ENCODE results near the gene KDM5A. TPM values are rescaled to one million over a fixed set of nuclear protein-coding genes. Genes with fewer than 3 reads are reported as not detected.

KDM5A gene
- total RNA-seq, 1 donor from 2014 or later = 74.2 TPM

DNA sequence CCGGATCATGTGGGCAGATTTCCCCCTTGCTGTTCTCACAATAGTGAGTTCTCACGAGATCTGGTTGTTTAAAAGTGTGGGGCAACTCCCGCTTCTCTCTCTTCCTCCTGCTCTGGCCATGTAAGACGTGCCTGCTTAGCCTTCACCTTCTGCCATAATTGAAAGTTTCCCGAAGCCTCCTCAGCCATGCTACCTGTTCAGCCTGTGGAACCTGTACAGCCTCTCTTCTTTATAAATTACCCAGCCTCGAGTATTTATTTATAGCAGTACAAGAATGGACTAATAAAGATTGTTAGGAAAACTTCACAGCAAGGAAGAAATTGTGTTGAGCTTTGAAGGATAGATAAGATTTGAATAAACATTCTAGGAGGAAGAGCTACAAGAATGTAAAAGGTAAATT is 52.1 kb downstream of the KDM5A start:
- Histone ChIP-seq H3K9me3 (no peaks in the 10 kb centered on the region), H3K4me3 (no peak overlapping the region), H3K27me3 (ENCODE audit: low read depth) (no peaks in the 10 kb centered on the region), H3K4me1 (no peaks in the 10 kb centered on the region), H3K27ac (no peak overlapping the region), H3K36me3 (peaks cover 89% of the 10 kb centered on the region)
- DNase-seq (no peak), ATAC-seq (no peak)
- no peak for TF ChIP-seq CTCF (IDR thresholded peaks at IDR 0.05)
- intact Hi-C loops (cut with DNase I) = no loop called here

GRCh38 chr12:334125-334524 is 55.0 kb downstream of the KDM5A start:
- H3K9me3 ChIP-seq = no peaks in the 10 kb centered on the region
- DNase-seq = no peak
- H3K27ac ChIP-seq = no peak overlapping the region
- no peak for ATAC-seq
- no peaks in the 10 kb centered on the region for H3K4me1 ChIP-seq
- TF ChIP-seq CTCF (IDR thresholded peaks at IDR 0.05) = no peak
- intact Hi-C loops (cut with DNase I) = no loop called here
- H3K27me3 ChIP-seq (ENCODE audit: low read depth) = no peaks in the 10 kb centered on the region
- peaks cover 91% of the 10 kb centered on the region for H3K36me3 ChIP-seq
- H3K4me3 ChIP-seq = no peak overlapping the region

DNA sequence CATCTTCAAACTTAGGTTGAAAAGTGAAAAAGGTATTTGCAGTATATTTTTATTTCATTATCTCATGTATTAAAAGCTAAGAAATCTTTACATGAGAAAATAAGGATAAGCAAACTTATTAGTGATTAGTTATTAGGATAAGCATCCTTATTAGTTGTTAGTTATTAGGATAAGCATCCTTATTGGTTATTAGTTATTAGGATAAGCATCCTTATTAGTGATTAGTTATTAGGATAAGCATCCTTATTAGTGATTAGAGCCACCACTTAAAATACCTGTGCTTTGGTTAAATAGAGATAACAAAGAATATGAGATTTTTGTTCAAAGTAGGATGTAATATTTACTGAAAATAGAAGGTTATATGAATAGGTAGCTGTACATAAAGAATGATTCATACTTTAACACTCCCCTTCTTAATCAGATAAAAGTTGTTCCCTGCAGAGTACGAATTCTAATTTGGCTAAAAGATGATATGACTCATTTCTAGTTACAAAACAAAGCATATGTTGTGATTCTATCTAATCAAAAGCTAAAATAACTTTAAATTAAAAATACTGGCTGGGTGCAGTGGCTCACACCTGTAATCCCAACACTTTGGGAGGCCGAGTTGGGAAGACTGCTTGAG is 56.4 kb downstream of the KDM5A start:
- no peak for TF ChIP-seq CTCF (IDR thresholded peaks at IDR 0.05)
- no peaks in the 10 kb centered on the region for H3K27me3 ChIP-seq (ENCODE audit: low read depth)
- no peaks in the 10 kb centered on the region for H3K9me3 ChIP-seq
- no peaks in the 10 kb centered on the region for H3K4me1 ChIP-seq
- H3K4me3 ChIP-seq = no peak overlapping the region
- H3K27ac ChIP-seq = no peak overlapping the region
- ATAC-seq (no peak), DNase-seq (no peak)
- intact Hi-C loops (cut with DNase I) = no loop called here
- H3K36me3 ChIP-seq = peaks cover 92% of the 10 kb centered on the region

GRCh38 chr12:331287-331686 is 57.8 kb downstream of the KDM5A start:
- Histone ChIP-seq H3K36me3 (peaks cover 96% of the 10 kb centered on the region), H3K27me3 (ENCODE audit: low read depth) (no peaks in the 10 kb centered on the region), H3K9me3 (no peaks in the 10 kb centered on the region), H3K27ac (no peak overlapping the region), H3K4me3 (no peak overlapping the region), H3K4me1 (no peaks in the 10 kb centered on the region)
- ATAC-seq (no peak), DNase-seq (no peak)
- intact Hi-C loops (cut with DNase I) = no loop called here
- TF ChIP-seq CTCF (IDR thresholded peaks at IDR 0.05) = no peak

DNA sequence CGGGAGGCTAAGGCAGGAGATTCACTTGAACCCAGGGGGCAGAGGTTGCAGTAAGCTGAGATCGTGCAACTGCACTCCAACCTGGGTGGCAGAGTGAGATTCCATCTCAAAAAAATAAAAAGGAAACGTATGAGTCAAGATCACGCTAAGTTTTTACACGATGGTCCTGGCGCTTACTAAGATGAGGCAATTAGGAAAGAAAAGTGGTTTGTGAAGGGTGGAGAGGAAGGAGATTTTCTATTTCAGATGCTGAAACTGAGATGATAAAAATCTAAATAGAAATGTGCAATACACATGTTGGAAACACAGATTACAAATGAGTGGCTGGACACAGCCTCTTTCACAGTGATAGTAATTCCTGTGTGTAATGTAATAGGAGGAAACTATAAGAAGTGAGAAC is 63.2 kb downstream of the KDM5A start:
- no peaks in the 10 kb centered on the region for H3K9me3 ChIP-seq
- peaks cover 99% of the 10 kb centered on the region for H3K36me3 ChIP-seq
- H3K27ac ChIP-seq = no peak overlapping the region
- ATAC-seq (no peak), DNase-seq (no peak)
- no peaks in the 10 kb centered on the region for H3K27me3 ChIP-seq (ENCODE audit: low read depth)
- H3K4me3 ChIP-seq = no peak overlapping the region
- no peak for TF ChIP-seq CTCF (IDR thresholded peaks at IDR 0.05)
- H3K4me1 ChIP-seq = no peaks in the 10 kb centered on the region
- intact Hi-C loops (cut with DNase I) = no loop called here
